Measurements from ENCODE around the gene JUNB. TPM values are rescaled to one million over a fixed set of nuclear protein-coding genes. Genes with fewer than 3 reads are reported as not detected.

The JUNB gene
- total RNA-seq, 2 experiments from 2014 or later, result 197 TPM

DNA sequence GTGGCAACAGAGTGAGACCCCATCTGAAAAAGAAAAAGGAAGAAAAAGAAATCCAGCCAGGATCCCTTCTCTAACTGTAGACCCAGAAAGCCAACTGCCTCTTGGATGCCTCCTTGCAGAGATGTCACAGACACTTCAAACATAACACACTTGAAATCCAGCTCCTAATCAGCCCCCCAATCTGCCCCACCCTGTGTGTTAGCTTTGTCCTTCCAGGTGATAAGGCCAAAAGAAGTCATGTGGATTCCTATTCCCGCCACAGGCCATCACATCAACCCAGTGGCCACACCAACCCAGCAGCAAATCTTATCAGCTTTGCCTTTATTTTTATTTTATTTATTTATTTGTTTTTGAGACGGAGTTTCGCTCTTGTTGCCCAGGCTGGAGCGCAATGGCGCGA is 31.6 kb upstream of the JUNB start:
- no peaks in the 10 kb centered on the region for H3K36me3 Mint-ChIP-seq (ENCODE audit: low read depth)
- H3K4me1 Mint-ChIP-seq, result peaks cover 11% of the 10 kb centered on the region
- ChIA-PET CTCF (interaction anchor here (0.7 to 16.8 kb wide), 15 partner anchors 8 to 87 kb away, joined by 3 to 419 read pairs (median 7); partner anchors contain the start of genes GET3, JUNB, PRDX2 and THSD8), POLR2A (interaction anchor here (1.2 to 2.7 kb wide), 6 partner anchors 17 to 88 kb away, joined by 4 to 11 read pairs (median 6); partner anchors contain the start of genes JUNB and TRIR)
- H3K4me3 Mint-ChIP-seq, result no peak overlapping the region
- no peak overlapping the region for H3K27ac Mint-ChIP-seq
- H3K27me3 Mint-ChIP-seq, result peaks cover 4% of the 10 kb centered on the region
- H3K9me3 Mint-ChIP-seq, result no peaks in the 10 kb centered on the region
- no peak for DNase-seq

DNA sequence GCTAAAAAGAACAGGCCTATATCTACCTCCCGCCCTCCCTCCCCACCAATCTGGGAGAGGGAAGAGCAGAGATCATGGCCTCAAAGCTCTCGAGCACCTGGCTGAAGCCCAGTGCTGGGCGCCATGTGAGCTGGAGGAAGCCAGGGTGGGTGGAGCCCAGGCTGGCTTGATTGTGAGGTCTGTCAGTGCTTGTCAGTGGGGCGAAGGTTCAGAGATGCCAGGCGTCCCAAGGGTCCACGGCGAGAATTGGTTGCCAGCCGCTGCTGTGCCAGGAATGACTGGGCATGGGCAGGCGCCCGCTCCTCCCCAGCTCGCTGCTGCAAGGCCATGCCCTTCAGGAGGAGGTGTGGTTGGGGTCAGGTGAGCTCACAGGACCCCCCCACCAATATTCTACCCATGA is 28.2 kb upstream of the JUNB start:
- H3K27ac Mint-ChIP-seq, result no peak overlapping the region
- POLR2A ChIA-PET, result interaction anchor here (0.8 to 3.6 kb wide), 2 partner anchors 30 to 33 kb away, joined by 4 to 36 read pairs; partner anchors contain the start of gene JUNB
- no peaks in the 10 kb centered on the region for H3K9me3 Mint-ChIP-seq

DNA sequence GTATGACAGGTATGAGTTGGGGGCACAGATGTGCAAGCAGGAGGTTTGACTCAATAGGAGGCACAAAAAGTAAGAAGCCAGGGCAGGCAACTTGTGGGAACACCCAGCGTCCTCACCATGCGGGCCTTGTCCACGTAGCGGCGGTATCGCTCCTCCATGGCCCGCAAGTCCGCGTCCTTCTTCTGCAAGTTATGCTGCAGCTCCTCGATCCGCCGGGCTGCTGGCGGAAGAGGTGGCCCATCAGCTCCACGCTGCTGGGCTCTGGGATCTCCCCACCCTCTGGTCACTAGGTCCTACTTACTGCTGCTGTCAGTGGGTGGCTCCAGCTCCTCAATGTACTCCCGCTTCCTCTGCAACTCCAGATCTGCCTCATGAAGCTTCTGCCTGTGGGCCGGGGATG is 26.6 kb upstream of the JUNB start:
- H3K27me3 Mint-ChIP-seq, result no peaks in the 10 kb centered on the region
- POLR2A ChIA-PET, result interaction anchor here (1.2 to 3.6 kb wide), 2 partner anchors 18 to 28 kb away, joined by 3 to 36 read pairs; partner anchors contain the start of gene JUNB
- DNase-seq, result no peak
- no peaks in the 10 kb centered on the region for H3K9me3 Mint-ChIP-seq
- H3K4me3 Mint-ChIP-seq, result no peak overlapping the region
- no peaks in the 10 kb centered on the region for H3K36me3 Mint-ChIP-seq (ENCODE audit: low read depth)
- CTCF ChIA-PET, result interaction anchor here (0.5 to 16.8 kb wide), 7 partner anchors 7 to 212 kb away, joined by 3 to 419 read pairs (median 5); partner anchors contain the start of genes JUNB, PRDX2 and THSD8
- H3K27ac Mint-ChIP-seq, result no peak overlapping the region
- H3K4me1 Mint-ChIP-seq, result peaks cover 13% of the 10 kb centered on the region

More for the DNA sequence above, 28.2 kb upstream of the JUNB start:
- Mint-ChIP-seq H3K27me3 (peaks cover 3% of the 10 kb centered on the region), H3K4me3 (no peak overlapping the region), H3K4me1 (peaks cover 13% of the 10 kb centered on the region), H3K36me3 (ENCODE audit: low read depth) (no peaks in the 10 kb centered on the region)
- DNase-seq, result no peak
- CTCF ChIA-PET, result interaction anchor here (0.7 to 16.8 kb wide), 7 partner anchors 10 to 85 kb away, joined by 3 to 419 read pairs (median 5); partner anchors contain the start of genes JUNB, PRDX2 and THSD8

DNA sequence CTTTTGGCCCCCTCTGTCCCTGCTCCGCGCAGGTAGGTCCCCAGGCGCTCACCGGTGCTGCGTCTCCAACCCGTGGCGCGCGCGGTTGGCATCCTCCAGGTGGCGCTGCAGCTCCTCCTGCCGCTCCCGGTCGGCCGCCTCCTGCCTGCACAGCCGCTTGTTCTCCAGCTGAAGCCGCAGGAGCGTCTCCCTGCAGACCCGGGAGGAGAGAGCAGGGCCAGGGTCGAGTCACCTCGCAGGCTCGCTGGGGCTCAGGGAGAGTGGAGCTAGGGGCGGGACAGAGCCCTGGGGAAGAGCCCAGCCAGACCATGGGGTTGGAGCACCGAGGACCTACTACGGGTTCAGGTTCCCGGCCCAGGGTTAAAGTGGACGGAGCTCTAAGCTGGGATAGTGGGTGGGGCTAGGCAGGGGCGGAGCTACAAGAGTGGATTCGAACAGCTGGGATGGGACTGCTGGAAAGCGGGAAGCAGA is 25.2 kb upstream of the JUNB start:
- ChIA-PET CTCF (interaction anchor here (0.6 to 16.8 kb wide), 13 partner anchors 8 to 200 kb away, joined by 3 to 419 read pairs (median 5); partner anchors contain the start of genes GET3, JUNB, PRDX2 and THSD8), POLR2A (interaction anchor here (1.1 to 3.6 kb wide), 6 partner anchors 12 to 36 kb away, joined by 3 to 36 read pairs (median 4); partner anchors contain the start of genes GET3, JUNB and THSD8)
- Mint-ChIP-seq H3K27ac (no peak overlapping the region), H3K27me3 (no peaks in the 10 kb centered on the region), H3K36me3 (ENCODE audit: low read depth) (no peaks in the 10 kb centered on the region), H3K4me3 (peak overlapping the region; percentile 24), H3K4me1 (peaks cover 16% of the 10 kb centered on the region), H3K9me3 (no peaks in the 10 kb centered on the region)
- peak; percentile 86 for DNase-seq

GRCh38 chr19:12767150-12767549 is 24.1 kb upstream of the JUNB start:
- Mint-ChIP-seq H3K27ac (no peak overlapping the region), H3K4me1 (peaks cover 19% of the 10 kb centered on the region)
- POLR2A ChIA-PET, result interaction anchor here (0.6 to 1.7 kb wide), 5 partner anchors 22 to 427 kb away, joined by 3 to 8 read pairs (median 4); partner anchors contain the start of genes JUNB and THSD8

GRCh38 chr19:12767666-12768065 is 23.6 kb upstream of the JUNB start:
- no peaks in the 10 kb centered on the region for H3K36me3 Mint-ChIP-seq (ENCODE audit: low read depth)
- no peak overlapping the region for H3K4me3 Mint-ChIP-seq
- ChIA-PET POLR2A (interaction anchor here (0.6 to 1.0 kb wide), 3 partner anchors 22 to 427 kb away, joined by 3 to 8 read pairs (median 4); partner anchors contain the start of gene JUNB), CTCF (interaction anchor here (1.6 to 16.8 kb wide), 4 partner anchors 10 to 198 kb away, joined by 5 to 419 read pairs (median 60); partner anchors contain the start of genes JUNB, PRDX2 and THSD8)
- H3K27me3 Mint-ChIP-seq, result no peaks in the 10 kb centered on the region
- DNase-seq, result no peak
- peaks cover 20% of the 10 kb centered on the region for H3K4me1 Mint-ChIP-seq
- H3K27ac Mint-ChIP-seq, result no peak overlapping the region
- H3K9me3 Mint-ChIP-seq, result no peaks in the 10 kb centered on the region

More at GRCh38 chr19:12767150-12767549, 24.1 kb upstream of the JUNB start:
- Mint-ChIP-seq H3K36me3 (ENCODE audit: low read depth) (no peaks in the 10 kb centered on the region), H3K9me3 (no peaks in the 10 kb centered on the region), H3K27me3 (no peaks in the 10 kb centered on the region), H3K4me3 (no peak overlapping the region)
- no peak for DNase-seq
- CTCF ChIA-PET, result interaction anchor here (1.6 to 16.8 kb wide), 4 partner anchors 9 to 199 kb away, joined by 5 to 419 read pairs (median 60); partner anchors contain the start of genes JUNB, PRDX2 and THSD8

GRCh38 chr19:12769689-12770088 is 21.6 kb upstream of the JUNB start:
- ChIA-PET POLR2A (interaction anchor here (1.1 to 16.7 kb wide), 4 partner anchors 19 to 46 kb away, joined by 3 to 574 read pairs (median 4); partner anchors contain the start of genes GET3, JUNB, PRDX2 and THSD8), CTCF (interaction anchor here (0.8 to 16.8 kb wide), 4 partner anchors 12 to 84 kb away, joined by 3 to 419 read pairs (median 60); partner anchors contain the start of genes JUNB, PRDX2 and THSD8)
- Mint-ChIP-seq H3K4me3 (no peak overlapping the region), H3K27ac (no peak overlapping the region), H3K4me1 (peaks cover 25% of the 10 kb centered on the region), H3K9me3 (no peaks in the 10 kb centered on the region), H3K27me3 (no peaks in the 10 kb centered on the region), H3K36me3 (ENCODE audit: low read depth) (no peaks in the 10 kb centered on the region)
- peak; percentile 67 for DNase-seq

DNA sequence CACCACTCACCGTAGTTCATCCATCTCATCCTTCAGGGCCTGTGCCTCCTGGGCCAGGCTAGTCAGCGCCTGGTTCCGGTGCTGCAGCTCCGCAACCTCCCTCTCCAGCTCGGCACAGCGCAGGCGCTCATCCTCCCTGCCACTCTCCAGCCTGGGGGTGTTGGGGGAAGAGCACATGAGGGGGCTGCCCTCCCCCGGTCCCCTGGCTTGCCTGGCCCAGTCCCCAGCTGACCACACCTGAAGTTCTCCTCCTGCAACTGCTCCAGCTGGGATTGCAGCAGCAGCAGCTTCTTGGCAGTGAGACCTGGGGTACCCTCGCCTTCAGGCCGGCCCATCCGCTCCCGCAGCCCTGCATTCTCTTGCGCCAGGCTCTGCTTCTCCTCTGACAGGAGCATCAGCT is 20.4 kb upstream of the JUNB start:
- Mint-ChIP-seq H3K27ac (no peak overlapping the region), H3K36me3 (ENCODE audit: low read depth) (no peaks in the 10 kb centered on the region), H3K27me3 (no peaks in the 10 kb centered on the region), H3K4me1 (peaks cover 24% of the 10 kb centered on the region), H3K4me3 (no peak overlapping the region), H3K9me3 (no peaks in the 10 kb centered on the region)
- no peak for DNase-seq
- ChIA-PET POLR2A (interaction anchor here (1.5 to 16.7 kb wide), 2 partner anchors 26 to 34 kb away, joined by 4 to 574 read pairs; partner anchors contain the start of genes GET3, JUNB, PRDX2 and THSD8), CTCF (interaction anchor here (1.3 to 16.8 kb wide), 4 partner anchors 13 to 66 kb away, joined by 3 to 419 read pairs (median 36); partner anchors contain the start of genes JUNB, PRDX2 and THSD8)

GRCh38 chr19:12772323-12772722 is 19.0 kb upstream of the JUNB start:
- Mint-ChIP-seq H3K36me3 (ENCODE audit: low read depth) (no peaks in the 10 kb centered on the region), H3K27ac (no peak overlapping the region), H3K9me3 (no peaks in the 10 kb centered on the region), H3K4me1 (peaks cover 24% of the 10 kb centered on the region), H3K27me3 (no peaks in the 10 kb centered on the region), H3K4me3 (no peak overlapping the region)
- no peak for DNase-seq
- CTCF ChIA-PET, result interaction anchor here (1.2 to 3.6 kb wide), 5 partner anchors 8 to 27 kb away, joined by 3 to 35 read pairs (median 5); no protein-coding TSS in a partner anchor
- POLR2A ChIA-PET, result interaction anchor here (16.7 kb wide), 1 partner anchor 25 kb away, joined by 574 read pairs; the partner anchor contains the start of genes JUNB, PRDX2 and THSD8

- H3K27me3 Mint-ChIP-seq, result no peaks in the 10 kb centered on the region
- H3K4me3 Mint-ChIP-seq, result no peak overlapping the region
- ChIA-PET CTCF (interaction anchor here (0.6 to 3.6 kb wide), 12 partner anchors 9 to 192 kb away, joined by 3 to 35 read pairs (median 3); partner anchors contain the start of genes GET3 and JUNB), POLR2A (interaction anchor here (16.7 kb wide), 1 partner anchor 24 kb away, joined by 574 read pairs; the partner anchor contains the start of genes JUNB, PRDX2 and THSD8)
- no peaks in the 10 kb centered on the region for H3K36me3 Mint-ChIP-seq (ENCODE audit: low read depth)
- H3K9me3 Mint-ChIP-seq, result no peaks in the 10 kb centered on the region
- no peak overlapping the region for H3K27ac Mint-ChIP-seq
- no peak for DNase-seq
- H3K4me1 Mint-ChIP-seq, result peaks cover 34% of the 10 kb centered on the region
These were observed 17.7 kb upstream of the JUNB start for GRCh38 chr19:12773571-12773970.

DNA sequence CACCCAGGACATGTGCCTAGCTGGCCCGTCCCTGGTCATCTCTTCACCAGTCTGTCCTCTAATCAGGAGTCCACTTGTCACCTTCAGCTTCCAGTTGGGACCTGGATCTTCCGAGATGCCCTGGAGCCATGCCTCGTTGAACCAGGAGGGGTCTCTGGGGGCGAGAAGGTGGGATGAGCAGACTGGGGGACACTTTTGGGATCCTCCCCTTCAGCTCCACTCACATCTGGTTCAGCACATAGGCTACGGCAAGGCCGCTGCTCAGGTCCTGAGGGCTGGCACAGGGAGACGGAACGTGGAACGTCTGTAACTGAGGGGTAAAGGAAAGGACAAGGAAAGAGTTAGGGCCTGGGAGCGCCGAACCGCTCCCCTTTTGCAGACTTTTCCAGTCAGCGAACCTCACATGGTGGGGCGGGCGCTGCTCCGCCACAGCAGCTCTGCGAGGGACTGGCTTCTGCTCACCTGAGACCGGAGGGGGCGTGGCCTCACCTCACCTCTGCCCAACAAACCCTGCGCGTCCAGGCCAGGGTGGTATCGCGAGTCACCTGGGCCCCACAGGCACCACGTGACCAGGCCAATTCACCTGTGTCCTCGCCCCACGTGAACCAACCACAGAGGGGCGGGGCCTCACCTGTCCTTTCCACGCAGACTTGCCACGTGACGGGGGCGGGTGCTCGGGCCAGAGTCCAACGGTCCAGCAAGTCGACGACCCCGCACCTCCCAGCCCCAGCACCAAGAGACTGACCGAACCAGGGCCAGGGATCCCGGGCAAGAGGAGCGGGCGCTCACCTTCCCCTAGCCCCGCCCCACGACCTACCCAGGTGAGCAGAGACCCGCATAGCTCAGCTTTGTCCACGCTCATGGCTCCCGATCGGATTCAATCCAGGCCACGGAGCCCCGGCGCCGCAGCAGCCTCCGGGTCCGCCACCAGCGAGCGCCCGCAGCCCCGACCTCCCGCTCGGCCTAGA is 16.4 kb upstream of the JUNB start, which contains the start of gene HOOK2:
Gene HOOK2, minus strand, starts transcription at position 965 of the 968 bp plus-strand sequence. Its CDS starts 103 bp downstream, at position 862.
- Mint-ChIP-seq H3K4me1 (peaks cover 42% of the 10 kb centered on the region), H3K4me3 (peak within 1 kb of the TSS; percentile 63), H3K27ac (peak within 1 kb of the TSS; percentile 71), H3K9me3 (no peaks in the 10 kb centered on the region), H3K27me3 (no peaks in the 10 kb centered on the region), H3K36me3 (ENCODE audit: low read depth) (no peaks in the 10 kb centered on the region)
- ChIA-PET CTCF (interaction anchor here (1.2 to 4.2 kb wide), 5 partner anchors 14 to 190 kb away, joined by 3 to 80 read pairs (median 10); partner anchors contain the start of gene JUNB), POLR2A (interaction anchor here (16.7 kb wide), 1 partner anchor 23 kb away, joined by 574 read pairs; the partner anchor contains the start of genes JUNB, PRDX2 and THSD8)
- no peak for DNase-seq
